Endothelial cell of umbilical vein (primary cell): ENCODE measurements around the gene CCDC3. TPM values are rescaled to one million over a fixed set of nuclear protein-coding genes. Genes with fewer than 3 reads are reported as not detected.

Experiments used
- BruUV-seq: library from RNA; stranded (reverse); fragments of 400-500 nt; replicated peaks from 2 replicates; lab custom pipeline; 2021; lab: Mats Ljungman, UMichigan
- CTCF ChIA-PET: fragments of 300-600, 350-600 bp; sonication (Branson Sonifier 250); formaldehyde crosslinking; loops from one replicate; lab custom pipeline; 2021; ENCODE audit warnings: antibody characterized with exemption, inconsistent platforms; lab: Charles Lee
- POLR2A ChIA-PET: fragments of 300-600, 350-600 bp; sonication (Branson Sonifier 250); formaldehyde crosslinking; loops from one replicate; lab custom pipeline; 2021; ENCODE audit warnings: antibody characterized with exemption, inconsistent platforms; lab: Charles Lee
- DNase-seq: peaks from one replicate; pipeline ENCODE4 v3.0.0-alpha.2; 2011; ENCODE audit warnings: low read depth, low spot score
- FAIRE-seq: peaks from 2 replicates; lab custom pipeline; 2011; peaks lifted over from hg19 to GRCh38; lab: Jason Lieb, UNC
- H2AFZ ChIP-seq: 2 replicates; pipeline ENCODE4 v1.6.0; 2012; ENCODE audit warnings: low read depth, low read length, control low read depth, inconsistent platforms
- H3K27ac ChIP-seq: 2 replicates; pipeline ENCODE4 v1.5.1; 2011; ENCODE audit warnings: low read depth, mild to moderate bottlenecking, control low read depth, low read length, moderate library complexity; ENCODE audit not compliant: insufficient read depth
- H3K27me3 ChIP-seq, 2 experiments: 2 replicates each; pipeline versions ENCODE4 v1.6.0 to v1.6.1; 2011; ENCODE audit warnings: low read length in 2 of 2, mixed read lengths in 1 of 2; ENCODE audit not compliant: control insufficient read depth in 2 of 2, insufficient read depth in 2 of 2
- H3K36me3 ChIP-seq, 2 experiments: 2 replicates in 1 of 2; 3 replicates in 1 of 2; pipeline ENCODE4 v1.5.1; 2011; ENCODE audit warnings: low read length in 2 of 2, mild to moderate bottlenecking in 1 of 2, moderate library complexity in 1 of 2; ENCODE audit not compliant: control insufficient read depth in 2 of 2, insufficient read depth in 2 of 2; ENCODE audit errors: extremely low read depth in 1 of 2
- H3K4me1 ChIP-seq: 3 replicates; pipeline ENCODE4 v1.5.1; 2011; ENCODE audit warnings: mild to moderate bottlenecking, low read length; ENCODE audit not compliant: control insufficient read depth, insufficient read depth; ENCODE audit errors: extremely low read depth
- H3K4me2 ChIP-seq: 2 replicates; pipeline ENCODE4 v1.6.1; 2011; ENCODE audit warnings: low read length, control low read depth, mixed read lengths; ENCODE audit not compliant: insufficient read depth
- H3K4me3 ChIP-seq, 3 experiments: fragments of 200-600 bp in 1 of 3; sonication (generic), shearing (Covaris generic) in 1 of 3; replicated peaks in 1 of 3; 2 replicates each; pipeline ENCODE4 v1.5.1; 2011 to 2016; ENCODE audit warnings: control low read depth in 3 of 3, low read length in 3 of 3, mild to moderate bottlenecking in 2 of 3, inconsistent platforms in 1 of 3, low read depth in 1 of 3, moderate library complexity in 1 of 3; ENCODE audit not compliant: insufficient read depth in 1 of 3
- H3K79me2 ChIP-seq: 2 replicates; pipeline ENCODE4 v1.6.0; 2012; ENCODE audit warnings: low read length, inconsistent platforms; ENCODE audit not compliant: control insufficient read depth, insufficient read depth
- H3K9ac ChIP-seq: replicated peaks from 2 replicates; pipeline ENCODE3; 2011; ENCODE audit warnings: low read length, control low read depth; ENCODE audit not compliant: insufficient read depth; ENCODE audit errors: extremely low read depth
- H3K9me1 ChIP-seq: replicated peaks from 3 replicates; pipeline ENCODE4 v1.6.0; 2011; ENCODE audit warnings: mild to moderate bottlenecking, low read length; ENCODE audit not compliant: control insufficient read depth, insufficient read depth; ENCODE audit errors: extremely low read depth
- H3K9me3 ChIP-seq: replicated peaks from 2 replicates; pipeline ENCODE4 v1.5.1; 2012; ENCODE audit warnings: low read length, inconsistent platforms; ENCODE audit not compliant: control insufficient read depth, insufficient read depth
- H4K20me1 ChIP-seq: replicated peaks from 2 replicates; pipeline ENCODE3; 2011; ENCODE audit warnings: mild to moderate bottlenecking, low read length; ENCODE audit not compliant: control insufficient read depth, insufficient read depth; ENCODE audit errors: extremely low read depth
- MYC ChIP-seq: IDR thresholded peaks from one replicate; pipeline ENCODE4 v1.6.1; 2011; ENCODE audit warnings: mild to moderate bottlenecking, low read depth, low read length
- POLR2A ChIP-seq: IDR thresholded peaks from 2 replicates; pipeline ENCODE4 v1.6.1; 2012; ENCODE audit warnings: low read depth, mild to moderate bottlenecking, control low read depth, low read length
- dilution Hi-C: fragments of 300-500 bp; cut with MboI; formaldehyde crosslinking; loops from one replicate; pipeline ENCODE4 v1.15.0; 2019; ENCODE audit warnings: low sequenced_read_pairs; ENCODE audit not compliant: extremely low pct_ligation_motif_present
- intact Hi-C: fragments of 100-400 bp; cut with micrococcal nuclease; formaldehyde crosslinking; loops from one replicate; pipeline ENCODE4 v1.10.0; 2022
- polyA plus RNA-seq, 4 experiments: library from polyadenylated mRNA; depleted of rRNA in 3 of 4; stranded (reverse) in 3 of 4; unstranded in 1 of 4; fragments of >200 nt; gene quantifications; 2 replicates each; pipeline versions ENCODE4 v1.2.1 to v1.2.3, GENCODE V29; 2011 to 2012; ENCODE audit warnings: missing spikeins in 1 of 4
- total RNA-seq: library from RNA; stranded (reverse); gene quantifications from 2 replicates; pipeline ENCODE4 v1.2.3, GENCODE V29; 2021
- TF ChIP-seq, protein P1 (sequence below), 2 donors: IDR thresholded peaks; 1 replicate in 1 of 2; 2 replicates in 1 of 2; pipeline ENCODE4 v1.5.1; 2011; ENCODE audit warnings: low read length in 2 of 2, mild to moderate bottlenecking in 2 of 2, moderate library complexity in 2 of 2, control low read depth in 1 of 2, inconsistent platforms in 1 of 2, low read depth in 1 of 2; ENCODE audit not compliant: insufficient read depth in 1 of 2; ENCODE audit errors: extremely low read depth in 1 of 2
- TF ChIP-seq, protein P2 (sequence below): IDR thresholded peaks from 2 replicates; pipeline ENCODE4 v1.6.1; 2011; ENCODE audit not compliant: insufficient read depth, insufficient read length

CCDC3 gene
- total and polyA plus RNA-seq, 2 donors (not counting 3 experiments of a cell fraction or from before 2014, with no cell fraction given), result 0.90 to 1.4 TPM

GRCh38 chr10:12999849-13000248 lies 1.7 kb downstream of the CCDC3 start:
- dilution Hi-C loops (no loop called here), intact Hi-C loops (no loop called here)
- no peak overlapping the region for H3K4me3 ChIP-seq
- H3K9me1 ChIP-seq, result no peaks in the 10 kb centered on the region
- no peak overlapping the region for H3K4me2 ChIP-seq
- DNase-seq (no peak), FAIRE-seq (no peak)
- peaks cover 18 to 19% of the 10 kb centered on the region in 2 experiments for H3K27me3 ChIP-seq
- H3K79me2 ChIP-seq, result no peaks in the 10 kb centered on the region
- CTCF ChIA-PET, result no interaction called here
- H3K9ac ChIP-seq, result no peak overlapping the region
- no peaks in the 10 kb centered on the region for H3K36me3 ChIP-seq
- no peaks in the 10 kb centered on the region for H3K4me1 ChIP-seq
- H3K27ac ChIP-seq, result no peak overlapping the region
- no peaks in the 10 kb centered on the region for H4K20me1 ChIP-seq
- TF ChIP-seq POLR2A, result no peak
- no peaks in the 10 kb centered on the region for H3K9me3 ChIP-seq
- H2AFZ ChIP-seq, result no peak overlapping the region
- BruUV-seq, result no TSS peak
- POLR2A ChIA-PET, result no interaction called here

- Histone ChIP-seq H3K79me2 (no peaks in the 10 kb centered on the region), H3K36me3 (no peaks in the 10 kb centered on the region), H3K9me1 (no peaks in the 10 kb centered on the region), H3K4me3 (no peak overlapping the region), H3K4me2 (no peak overlapping the region), H3K27ac (no peak overlapping the region), H3K27me3 (peaks cover 3 to 6% of the 10 kb centered on the region in 2 experiments), H2AFZ (no peak overlapping the region), H3K9me3 (no peaks in the 10 kb centered on the region), H3K4me1 (no peaks in the 10 kb centered on the region), H3K9ac (no peak overlapping the region), H4K20me1 (no peaks in the 10 kb centered on the region)
- ChIA-PET POLR2A (no interaction called here), CTCF (no interaction called here)
- intact Hi-C loops, result no loop called here
- BruUV-seq, result no TSS peak
- dilution Hi-C loops, result no loop called here
- DNase-seq (peak; percentile 51), FAIRE-seq (no peak)
- TF ChIP-seq, protein P1, sequence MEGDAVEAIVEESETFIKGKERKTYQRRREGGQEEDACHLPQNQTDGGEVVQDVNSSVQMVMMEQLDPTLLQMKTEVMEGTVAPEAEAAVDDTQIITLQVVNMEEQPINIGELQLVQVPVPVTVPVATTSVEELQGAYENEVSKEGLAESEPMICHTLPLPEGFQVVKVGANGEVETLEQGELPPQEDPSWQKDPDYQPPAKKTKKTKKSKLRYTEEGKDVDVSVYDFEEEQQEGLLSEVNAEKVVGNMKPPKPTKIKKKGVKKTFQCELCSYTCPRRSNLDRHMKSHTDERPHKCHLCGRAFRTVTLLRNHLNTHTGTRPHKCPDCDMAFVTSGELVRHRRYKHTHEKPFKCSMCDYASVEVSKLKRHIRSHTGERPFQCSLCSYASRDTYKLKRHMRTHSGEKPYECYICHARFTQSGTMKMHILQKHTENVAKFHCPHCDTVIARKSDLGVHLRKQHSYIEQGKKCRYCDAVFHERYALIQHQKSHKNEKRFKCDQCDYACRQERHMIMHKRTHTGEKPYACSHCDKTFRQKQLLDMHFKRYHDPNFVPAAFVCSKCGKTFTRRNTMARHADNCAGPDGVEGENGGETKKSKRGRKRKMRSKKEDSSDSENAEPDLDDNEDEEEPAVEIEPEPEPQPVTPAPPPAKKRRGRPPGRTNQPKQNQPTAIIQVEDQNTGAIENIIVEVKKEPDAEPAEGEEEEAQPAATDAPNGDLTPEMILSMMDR (IDR thresholded peaks at IDR 0.05; ENCODE audit: extremely low read depth in 1 of 2, insufficient read depth in 1 of 2, low read depth in 1 of 2, low read length in 2 of 2), result no peak
- no peak for TF ChIP-seq MYC
- no peak for TF ChIP-seq POLR2A
- TF ChIP-seq, protein P2, sequence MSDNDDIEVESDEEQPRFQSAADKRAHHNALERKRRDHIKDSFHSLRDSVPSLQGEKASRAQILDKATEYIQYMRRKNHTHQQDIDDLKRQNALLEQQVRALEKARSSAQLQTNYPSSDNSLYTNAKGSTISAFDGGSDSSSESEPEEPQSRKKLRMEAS, result no peak
Measured at GRCh38 chr10:12995425-12995861, 6.1 kb downstream of the CCDC3 start.
